ENCODE data around the gene PUM1.

The PUM1 gene

GRCh38 chr1:30919025-30919881 is 146.3 kb downstream of the PUM1 start:
- no peak for DNase-seq

GRCh38 chr1:30916296-30916695 is 149.2 kb downstream of the PUM1 start:
- DNase-seq = no peak

GRCh38 chr1:30915491-30916230 is 149.9 kb downstream of the PUM1 start:
- DNase-seq = no peak

- no peak for DNase-seq
Observed at GRCh38 chr1:30914931-30915330, 150.6 kb downstream of the PUM1 start.

- no peak for DNase-seq
Observed at GRCh38 chr1:30914587-30914922, 151.0 kb downstream of the PUM1 start.

GRCh38 chr1:30912913-30913652 is 152.4 kb downstream of the PUM1 start:
- DNase-seq = no peak

- DNase-seq = no peak
Observed at GRCh38 chr1:30912224-30912623, 153.3 kb downstream of the PUM1 start.

GRCh38 chr1:30911059-30911954 is 154.2 kb downstream of the PUM1 start:
- DNase-seq = peak; percentile 30

GRCh38 chr1:30909365-30910068 is 156.0 kb downstream of the PUM1 start:
- no peak for DNase-seq

- DNase-seq = no peak
Observed at GRCh38 chr1:30908696-30909364, 156.7 kb downstream of the PUM1 start, which contains the start of gene SDC3. Gene SDC3, minus strand, starts transcription at chr1:30908758. Its CDS starts 172 bp downstream, at chr1:30908586.

GRCh38 chr1:30908316-30908695 is 157.2 kb downstream of the PUM1 start:
- DNase-seq = no peak

- no peak for DNase-seq
Observed at GRCh38 chr1:30907481-30908315, 157.8 kb downstream of the PUM1 start.

- DNase-seq = no peak
Observed at GRCh38 chr1:30906631-30907441, 158.7 kb downstream of the PUM1 start.

GRCh38 chr1:30905916-30906620 is 159.4 kb downstream of the PUM1 start:
- DNase-seq = no peak

- DNase-seq = no peak
Observed at GRCh38 chr1:30905403-30905802, 160.1 kb downstream of the PUM1 start.

- no peak for DNase-seq
Observed at GRCh38 chr1:30904962-30905335, 160.6 kb downstream of the PUM1 start.

- DNase-seq = no peak
Observed at GRCh38 chr1:30904191-30904961, 161.1 kb downstream of the PUM1 start.

Measured in activated gamma-delta T cell treated with Interleukin-2 at 50 U/mL for 16 hours (primary cell).